Stimulated activated CD4-positive, alpha-beta T cell treated with anti-CD3 and anti-CD28 coated beads, Interleukin-1b, Interleukin-23, amount 100 ng/mL, for 24 hours (primary cell): ENCODE results near the gene IGFBP3.

Experiments used
- DNase-seq, 4 experiments: peaks; one replicate each; pipeline ENCODE4 v3.0.0-alpha.2; 2020; ENCODE audit warnings: low read depth in 4 of 4, low spot score in 1 of 4

The IGFBP3 gene

DNA sequence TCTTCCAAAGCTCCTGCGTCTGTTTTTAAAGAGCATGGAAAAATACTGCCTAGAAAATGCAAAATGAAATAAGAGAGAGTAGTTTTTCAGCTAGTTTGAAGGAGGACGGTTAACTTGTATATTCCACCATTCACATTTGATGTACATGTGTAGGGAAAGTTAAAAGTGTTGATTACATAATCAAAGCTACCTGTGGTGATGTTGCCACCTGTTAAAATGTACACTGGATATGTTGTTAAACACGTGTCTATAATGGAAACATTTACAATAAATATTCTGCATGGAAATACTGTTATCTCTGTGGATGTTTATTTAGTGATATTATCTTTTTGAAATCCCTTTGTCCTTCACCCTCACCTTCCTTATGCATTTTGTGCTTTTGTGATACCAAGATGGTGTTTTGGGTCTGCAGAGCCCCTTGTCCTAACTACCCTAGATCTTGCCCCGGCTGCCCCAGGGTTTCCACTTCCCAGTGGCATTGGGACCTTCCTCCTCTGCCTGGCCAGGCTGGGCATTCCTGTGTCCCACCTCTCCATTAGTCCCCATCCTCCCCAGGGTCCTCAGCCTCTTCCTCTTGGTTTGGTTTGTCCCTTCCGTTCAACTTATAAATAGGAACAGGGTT, 27.6 kb downstream of the IGFBP3 start:
- DNase-seq: no peak

DNA sequence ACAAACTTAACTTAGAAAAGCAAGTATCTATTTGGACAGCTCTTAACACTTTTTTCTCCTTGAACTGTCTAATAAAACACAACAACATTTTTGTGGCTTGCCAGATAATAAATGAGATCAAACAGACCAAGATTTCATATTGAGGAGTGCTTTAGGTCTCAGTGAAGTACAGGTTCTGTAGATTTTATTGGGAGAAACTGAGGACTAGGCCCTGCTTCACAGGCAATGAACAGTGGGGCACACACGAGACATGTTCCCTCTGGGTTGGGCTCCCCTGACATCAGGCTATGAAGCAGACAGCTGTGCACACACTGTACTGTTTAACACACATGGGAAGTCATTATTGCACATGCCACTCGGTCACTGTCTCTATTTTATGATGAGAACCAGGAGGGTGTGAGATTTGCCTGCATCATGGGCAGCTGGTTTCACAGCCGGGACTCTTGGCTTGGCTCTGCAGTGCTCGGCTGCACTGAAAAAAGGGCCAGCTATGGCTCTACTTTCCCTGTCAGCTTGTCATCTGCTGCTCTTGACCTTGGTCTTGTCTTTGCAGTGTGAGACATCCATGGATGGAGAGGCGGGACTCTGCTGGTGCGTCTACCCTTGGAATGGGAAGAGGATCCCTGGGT, 28.6 kb downstream of the IGFBP3 start:
- DNase-seq: no peak

DNA sequence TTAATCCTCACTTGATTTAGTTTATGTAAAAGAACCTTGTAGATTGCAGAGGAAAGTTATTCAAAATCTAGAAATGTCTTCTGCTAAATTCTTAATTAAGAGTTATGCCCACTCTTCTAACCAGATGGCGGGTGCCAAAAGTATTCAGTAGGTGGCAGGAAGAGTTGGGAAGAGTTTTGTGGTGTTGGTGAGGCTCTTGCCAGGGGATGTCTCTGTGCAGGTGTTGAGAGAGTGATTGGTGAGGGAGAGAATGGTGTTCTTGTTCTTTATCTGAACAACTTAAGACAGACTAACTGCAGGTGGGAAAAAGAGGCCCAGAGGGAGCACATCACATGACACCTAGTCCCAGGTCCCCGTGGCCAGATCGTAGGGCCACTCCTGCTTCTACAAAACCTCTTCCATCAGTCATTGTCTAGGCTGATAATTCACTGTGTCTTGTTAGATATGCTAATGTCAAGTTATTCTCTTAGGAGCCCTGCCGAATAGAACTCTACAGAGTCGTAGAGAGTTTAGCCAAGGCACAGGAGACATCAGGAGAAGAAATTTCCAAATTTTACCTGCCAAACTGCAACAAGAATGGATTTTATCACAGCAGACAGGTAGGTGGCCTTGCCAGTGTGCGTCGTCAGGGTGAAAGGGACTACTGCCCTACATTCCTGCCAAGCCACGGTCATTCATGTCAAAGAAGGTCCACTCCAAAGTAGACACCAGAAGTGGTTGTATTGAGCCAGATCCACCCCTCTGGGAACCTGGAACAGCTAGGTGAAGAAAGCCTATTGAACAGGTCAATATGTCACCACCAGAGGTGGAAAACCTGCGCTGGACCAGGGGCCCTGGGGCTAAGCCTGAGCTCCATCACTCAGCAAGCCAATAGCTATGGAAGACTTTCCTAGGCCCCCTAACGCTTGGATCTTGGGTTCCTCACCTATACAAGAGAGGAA, 29.3 kb downstream of the IGFBP3 start:
- DNase-seq: no peak

DNA sequence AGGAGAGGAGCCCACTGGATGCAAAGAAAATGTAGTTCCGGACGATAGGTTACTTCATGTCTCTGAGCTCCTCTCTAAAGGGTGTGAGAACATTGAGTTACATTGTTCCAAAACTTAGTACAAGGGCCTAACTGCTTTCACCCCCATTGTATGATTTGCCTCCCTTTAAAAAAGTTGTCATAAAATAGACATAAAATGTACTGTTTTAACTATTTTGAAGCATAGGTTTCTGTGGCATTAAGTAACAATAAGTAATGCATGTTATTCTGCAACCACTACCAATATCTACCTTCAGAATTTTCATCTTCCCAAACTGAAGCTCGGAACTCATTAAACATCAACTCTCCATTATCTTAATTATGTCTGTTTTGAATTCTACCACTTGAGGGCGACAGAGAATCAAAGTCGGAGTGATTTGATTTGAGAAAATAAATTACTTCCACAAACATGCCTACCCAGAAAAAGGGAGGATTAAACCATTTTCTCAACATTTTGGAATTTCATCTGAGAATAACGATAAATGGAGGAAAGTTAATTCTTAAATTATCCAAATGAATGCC, 30.1 kb downstream of the IGFBP3 start:
- no peak for DNase-seq

DNA sequence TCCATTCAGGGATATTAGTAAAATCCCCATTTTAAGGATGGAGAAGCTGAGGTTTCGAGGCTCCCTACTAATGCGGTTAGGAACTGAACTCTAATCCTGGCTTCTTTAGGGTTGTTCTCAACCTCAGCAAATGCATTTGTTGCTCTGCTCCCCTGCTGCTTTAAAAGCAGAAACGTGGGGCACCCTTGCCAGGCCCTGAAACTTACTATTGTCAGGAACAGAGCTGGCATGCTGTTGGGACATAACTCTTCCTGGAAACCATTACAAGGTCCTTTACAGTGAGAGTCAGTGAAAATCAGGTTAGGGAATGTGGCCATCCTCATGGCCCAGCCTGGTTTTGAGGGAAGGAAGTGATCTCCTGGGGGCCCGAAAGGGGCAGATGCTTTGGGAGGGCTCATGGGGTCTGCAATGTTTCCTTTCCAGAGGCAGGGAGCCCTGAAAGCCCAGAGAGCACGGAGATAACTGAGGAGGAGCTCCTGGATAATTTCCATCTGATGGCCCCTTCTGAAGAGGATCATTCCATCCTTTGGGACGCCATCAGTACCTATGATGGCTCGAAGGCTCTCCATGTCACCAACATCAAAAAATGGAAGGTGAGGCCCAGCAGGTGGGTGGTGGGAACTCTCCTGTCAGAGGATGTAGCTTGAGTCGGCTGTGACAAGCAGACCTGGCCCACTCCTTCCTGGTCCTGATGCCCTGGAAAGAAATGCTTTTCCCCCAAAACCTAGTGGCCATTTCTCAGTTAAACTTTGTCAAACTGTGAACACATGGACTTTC, 30.8 kb downstream of the IGFBP3 start:
- no peak for DNase-seq

DNA sequence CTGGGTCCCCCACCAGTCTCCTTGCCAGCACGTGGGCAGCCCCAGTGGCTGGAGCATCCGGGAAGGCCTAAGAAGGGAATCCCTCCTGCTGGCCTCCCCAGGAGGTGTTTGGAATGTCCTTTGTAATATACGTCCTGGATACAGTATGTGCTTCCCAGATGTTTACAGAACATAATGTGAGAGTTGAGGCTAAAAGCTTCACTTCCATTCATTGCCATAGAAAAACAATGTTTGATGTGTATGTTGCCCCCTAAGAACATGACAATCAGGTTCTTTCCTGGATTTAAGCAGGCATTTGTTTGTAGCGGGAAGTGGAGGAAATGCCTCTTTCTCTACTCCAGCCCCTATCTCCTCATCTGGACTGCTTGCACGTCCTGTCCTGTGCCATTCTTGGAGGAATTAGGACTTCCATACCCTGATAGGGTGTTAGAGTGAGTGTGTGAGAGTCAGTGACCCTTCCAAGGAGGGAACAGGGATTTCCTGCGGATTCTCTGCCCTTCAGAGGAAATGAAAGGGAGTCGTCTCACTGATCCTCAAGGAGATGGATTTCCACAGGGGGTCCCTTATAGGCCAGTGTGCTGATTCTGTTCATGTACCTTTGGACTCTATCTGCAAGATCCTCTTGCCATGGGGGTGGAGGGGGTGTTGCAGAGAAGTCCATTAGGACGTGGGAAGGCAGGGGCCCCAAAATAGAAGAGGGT, 31.6 kb downstream of the IGFBP3 start:
- DNase-seq: no peak

DNA sequence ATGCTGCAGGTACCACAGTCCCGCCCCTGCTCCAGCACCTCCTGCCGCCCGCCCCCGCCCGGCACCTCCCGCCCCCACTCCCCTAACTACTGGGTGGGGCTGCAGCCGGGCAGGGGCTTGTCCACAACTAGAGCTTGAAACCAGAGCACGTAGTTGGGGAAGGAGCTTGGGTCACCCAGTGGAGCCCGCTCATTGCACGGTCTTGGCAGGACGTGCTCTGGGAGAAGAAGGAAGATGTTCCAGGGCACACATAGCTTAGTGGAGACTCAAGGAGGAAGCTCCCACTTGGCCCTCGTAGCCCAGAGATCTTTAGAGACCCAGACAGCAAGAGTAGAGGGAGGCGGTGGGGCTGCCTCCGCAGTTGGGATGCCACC, 32.1 kb downstream of the IGFBP3 start:
- no peak for DNase-seq

DNA sequence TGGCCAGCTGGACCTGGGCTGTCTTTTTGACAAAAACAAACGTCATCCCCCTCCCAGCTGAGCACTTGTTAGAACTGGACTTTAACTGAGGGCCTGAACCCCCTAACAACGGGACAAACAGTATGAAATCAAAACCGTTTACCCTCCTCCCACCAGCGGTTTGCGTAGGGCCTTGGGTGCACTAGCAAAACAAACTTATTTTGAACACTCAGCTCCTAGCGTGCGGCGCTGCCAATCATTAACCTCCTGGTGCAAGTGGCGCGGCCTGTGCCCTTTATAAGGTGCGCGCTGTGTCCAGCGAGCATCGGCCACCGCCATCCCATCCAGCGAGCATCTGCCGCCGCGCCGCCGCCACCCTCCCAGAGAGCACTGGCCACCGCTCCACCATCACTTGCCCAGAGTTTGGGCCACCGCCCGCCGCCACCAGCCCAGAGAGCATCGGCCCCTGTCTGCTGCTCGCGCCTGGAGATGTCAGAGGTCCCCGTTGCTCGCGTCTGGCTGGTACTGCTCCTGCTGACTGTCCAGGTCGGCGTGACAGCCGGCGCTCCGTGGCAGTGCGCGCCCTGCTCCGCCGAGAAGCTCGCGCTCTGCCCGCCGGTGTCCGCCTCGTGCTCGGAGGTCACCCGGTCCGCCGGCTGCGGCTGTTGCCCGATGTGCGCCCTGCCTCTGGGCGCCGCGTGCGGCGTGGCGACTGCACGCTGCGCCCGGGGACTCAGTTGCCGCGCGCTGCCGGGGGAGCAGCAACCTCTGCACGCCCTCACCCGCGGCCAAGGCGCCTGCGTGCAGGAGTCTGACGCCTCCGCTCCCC, 32.7 kb downstream of the IGFBP3 start, which contains the start of gene IGFBP1:
Gene IGFBP1, plus strand, starts transcription at position 304 of the 808 bp plus-strand sequence. Its CDS starts 165 bp downstream, at position 469.
- no peak for DNase-seq

DNA sequence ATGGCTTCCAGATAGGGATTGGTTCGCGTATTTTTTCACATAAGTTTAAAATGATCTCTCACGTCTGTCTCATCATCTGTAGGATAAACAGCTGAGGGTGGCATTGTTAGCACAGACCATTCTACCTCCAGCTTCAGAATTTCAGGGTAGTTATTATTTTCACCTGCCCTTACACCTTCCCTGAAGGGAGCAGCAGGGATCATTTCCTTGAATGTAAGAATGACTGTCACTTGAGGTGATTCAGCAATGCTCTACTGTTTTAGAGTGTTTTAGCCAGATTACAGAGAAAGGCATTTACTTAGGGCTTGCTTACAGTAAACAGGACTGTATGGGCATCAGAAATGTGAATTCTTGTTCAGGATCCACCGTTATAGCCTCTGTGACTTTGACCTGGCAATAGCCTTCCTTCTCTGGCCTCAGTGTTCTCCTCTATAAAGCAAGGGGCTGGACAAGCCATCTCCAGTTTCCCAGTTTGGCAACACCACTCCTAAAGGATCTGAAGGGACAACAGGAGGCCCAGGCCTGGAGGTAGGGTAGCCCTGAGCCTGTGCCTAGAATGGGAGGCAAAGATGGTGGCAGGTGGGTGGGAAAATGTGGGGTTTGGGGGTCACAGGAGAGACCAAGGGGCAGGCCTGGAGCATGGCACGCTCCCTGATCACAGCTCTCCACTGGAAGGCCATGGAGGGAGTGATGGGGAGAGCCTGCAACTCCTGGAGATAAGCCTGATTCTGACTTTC, 34.0 kb downstream of the IGFBP3 start:
- DNase-seq: no peak

DNA sequence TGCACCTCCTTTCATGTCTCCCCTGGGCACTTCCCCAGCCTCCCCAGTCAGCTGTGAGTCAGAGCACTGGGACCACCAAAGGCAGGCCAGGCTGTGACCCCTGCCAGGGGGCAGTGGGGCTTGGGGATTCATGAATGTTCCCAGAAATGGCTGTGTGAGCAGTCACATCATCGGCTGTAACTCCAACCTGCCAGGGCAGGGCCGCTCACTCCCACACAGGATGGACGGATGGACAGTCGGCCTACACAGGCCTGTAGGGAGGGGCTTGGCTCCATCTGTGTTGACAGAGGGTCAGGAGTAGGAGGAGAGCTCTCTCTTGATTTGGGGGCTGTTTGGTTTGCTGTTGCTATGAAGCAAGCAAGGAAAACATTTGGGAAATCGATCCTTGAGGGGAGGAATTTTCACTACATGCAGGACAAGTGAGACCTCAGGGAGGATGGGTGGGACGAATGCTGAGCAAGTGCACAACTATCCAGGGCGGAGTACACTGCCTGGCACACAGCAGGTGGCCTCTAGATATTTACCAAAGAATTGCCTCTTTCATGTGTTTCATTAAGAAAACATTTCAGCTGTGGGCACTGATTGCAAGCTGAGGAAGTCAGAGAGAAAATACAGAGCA, 35.7 kb downstream of the IGFBP3 start:
- DNase-seq: no peak

DNA sequence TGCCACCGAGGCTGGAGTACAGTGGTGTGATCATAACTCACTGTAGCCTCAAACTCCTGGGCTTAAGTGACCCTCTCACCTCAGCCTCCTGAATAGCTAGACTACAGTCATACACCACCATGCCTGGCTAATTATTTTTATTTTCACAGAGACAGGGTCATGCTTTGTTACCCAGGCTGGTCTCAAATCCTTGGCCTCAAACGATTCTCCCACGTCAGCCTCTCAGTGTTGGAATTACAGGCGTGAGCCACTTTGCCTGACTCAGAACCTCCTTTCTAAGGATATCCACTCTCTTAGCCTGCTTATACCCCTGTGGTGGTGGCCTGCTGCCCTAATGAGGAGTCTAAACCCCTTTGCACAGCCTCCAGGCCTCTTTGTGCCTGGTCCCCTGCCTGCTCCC, 36.9 kb downstream of the IGFBP3 start:
- DNase-seq: no peak

DNA sequence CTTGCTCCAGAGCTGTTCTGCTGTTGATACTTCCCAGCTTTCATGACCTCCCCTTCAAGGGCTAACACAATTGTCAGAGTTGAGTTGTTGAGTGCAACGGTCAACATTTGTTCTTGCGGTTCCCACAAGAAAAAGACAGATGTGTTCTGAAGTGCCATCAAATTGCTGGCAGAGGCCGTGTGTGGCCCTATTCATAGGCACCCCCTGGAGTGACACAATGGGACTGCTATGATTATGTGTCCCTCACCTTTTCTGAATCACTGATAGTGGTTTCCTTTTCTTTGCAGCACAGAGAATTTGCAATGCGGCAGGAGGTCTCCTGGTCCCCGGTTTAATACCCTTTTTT, 38.6 kb downstream of the IGFBP3 start:
- no peak for DNase-seq

DNA sequence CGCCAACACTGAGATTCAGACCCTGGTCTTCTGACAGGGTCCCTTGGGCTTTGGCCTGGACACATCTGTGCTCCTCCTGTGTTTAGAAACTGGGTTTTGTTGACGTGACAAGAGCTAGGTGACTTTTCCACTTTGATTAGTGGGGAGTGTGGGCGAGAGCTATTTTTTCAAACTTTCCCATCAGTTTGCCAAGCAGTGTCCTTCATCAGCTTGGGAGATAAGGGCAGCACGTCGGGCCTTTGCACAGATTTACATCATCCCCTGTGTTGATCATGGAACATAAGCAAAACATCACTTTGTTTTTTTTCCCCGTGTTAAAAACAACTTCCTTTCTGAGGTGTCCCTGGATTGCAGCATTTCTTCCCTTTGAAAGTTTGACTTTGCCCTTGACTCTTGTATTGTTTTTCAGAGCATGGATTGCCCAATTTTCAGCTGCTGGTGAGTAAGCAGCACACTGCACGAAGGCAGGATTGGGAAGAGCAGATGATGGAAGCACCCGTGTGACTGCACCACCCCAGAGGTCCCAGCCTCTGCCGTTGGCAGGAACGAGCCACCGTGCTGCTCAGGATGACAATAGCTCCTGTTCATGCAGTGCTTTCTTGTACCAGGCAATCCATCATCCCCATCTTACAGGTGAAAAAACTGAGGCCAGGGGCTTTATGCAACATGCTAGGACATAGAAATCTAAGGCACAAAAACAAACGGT, 39.2 kb downstream of the IGFBP3 start:
- DNase-seq: no peak

DNA sequence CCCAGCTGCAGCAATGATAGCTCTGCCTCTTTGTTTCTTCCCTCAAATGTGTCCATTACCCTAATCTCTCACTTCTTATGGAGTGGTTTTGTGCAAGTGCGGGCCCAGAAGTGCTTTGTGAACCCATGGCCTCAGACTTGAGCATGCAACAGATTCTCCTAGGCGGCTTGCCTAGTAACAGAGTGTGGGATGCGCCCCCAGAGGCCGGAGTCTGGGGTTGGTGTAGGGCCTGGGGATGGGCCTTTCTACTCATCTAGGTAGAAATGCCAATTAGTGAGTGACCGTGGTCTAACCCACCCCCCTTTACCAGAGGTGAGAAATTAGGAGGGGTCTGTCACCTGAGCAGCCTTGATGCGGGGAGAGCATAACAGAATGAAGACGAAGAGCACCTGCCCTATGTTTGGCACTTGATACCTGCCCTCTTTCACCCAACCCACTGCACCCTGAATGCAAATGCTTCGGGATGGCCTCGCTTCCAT, 39.8 kb downstream of the IGFBP3 start:
- DNase-seq: no peak

DNA sequence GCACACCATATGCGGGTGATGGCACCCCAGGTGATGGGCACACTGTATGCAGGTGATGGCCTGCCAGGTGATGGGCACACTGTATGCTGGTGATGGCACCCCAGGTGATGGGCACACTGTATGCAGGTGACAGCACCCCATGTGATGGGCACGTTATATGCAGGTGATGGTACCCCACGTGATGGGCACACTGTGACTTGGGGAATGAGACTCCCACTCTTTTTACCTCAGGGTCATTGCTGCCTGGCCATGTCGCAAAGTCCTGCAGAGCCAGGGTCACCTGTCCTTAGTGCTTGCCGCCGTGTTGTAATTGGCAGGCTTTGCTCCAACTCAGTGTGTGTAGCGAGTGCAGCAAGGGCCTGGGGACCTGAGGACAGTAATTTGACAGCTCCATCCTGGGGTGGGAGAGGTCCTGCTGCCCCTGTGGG, 40.6 kb downstream of the IGFBP3 start:
- no peak for DNase-seq

DNA sequence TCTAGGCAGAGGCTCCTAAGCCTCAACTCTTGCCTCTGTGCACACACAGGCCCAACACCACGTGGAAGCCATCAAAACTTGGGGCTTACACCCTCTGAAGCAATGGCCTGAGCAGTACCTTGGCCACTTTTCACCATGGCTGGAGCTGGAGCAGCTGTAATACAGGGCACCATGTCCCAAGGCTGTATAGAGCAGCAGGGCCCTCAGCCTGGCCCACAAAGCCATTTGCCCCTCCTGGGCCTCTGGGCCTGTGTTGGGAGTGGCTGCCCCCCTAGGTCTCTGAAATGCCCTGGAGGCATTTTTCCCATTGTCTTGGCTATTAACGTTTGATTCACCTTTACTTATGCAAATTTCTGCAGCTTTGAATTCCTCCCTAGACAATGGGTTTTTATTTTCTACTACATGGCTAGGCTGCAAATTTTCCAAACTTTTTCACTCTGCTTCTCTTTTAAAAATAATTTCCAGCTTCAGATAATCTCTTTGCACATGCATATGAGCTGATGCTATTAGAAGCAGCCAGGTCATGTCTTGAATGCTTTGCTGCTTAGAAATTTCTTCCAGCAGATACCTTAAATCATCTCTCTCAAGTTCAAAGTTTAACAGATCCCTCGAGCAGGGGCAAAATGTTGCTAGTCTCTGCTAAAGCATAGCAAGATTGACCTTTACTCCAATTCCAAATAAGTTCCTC, 42.5 kb downstream of the IGFBP3 start:
- no peak for DNase-seq

DNA sequence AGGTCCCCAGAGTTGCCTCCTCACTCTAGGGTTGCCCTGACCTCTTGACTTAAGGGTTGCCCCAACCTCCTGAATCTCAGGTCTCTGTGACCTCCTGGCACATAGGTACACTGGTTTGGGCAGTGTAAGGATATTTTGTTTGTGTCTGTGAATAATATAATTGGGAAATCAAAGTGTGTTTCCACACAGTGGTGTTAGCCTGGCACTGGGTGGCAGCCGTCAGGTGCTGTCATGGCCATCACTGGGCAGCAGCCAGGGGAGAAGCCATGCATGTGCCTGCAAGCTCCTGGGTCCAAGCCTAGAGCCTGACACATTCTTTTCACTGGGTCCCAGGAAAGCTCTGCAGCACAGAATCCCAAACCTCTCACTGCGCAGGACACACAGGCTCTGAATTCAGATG, 44.6 kb downstream of the IGFBP3 start:
- DNase-seq: no peak
